ENCODE data around the gene MACIR.

Gene MACIR

GRCh38 chr5:103286622-103287021 is 28.1 kb downstream of the MACIR start:
- in situ Hi-C loops (cut with HindIII; ENCODE audit: low sequenced_read_pairs), result no loop called here

GRCh38 chr5:103289024-103289423 is 30.5 kb downstream of the MACIR start:
- in situ Hi-C loops (cut with HindIII; ENCODE audit: low sequenced_read_pairs), result no loop called here

- in situ Hi-C loops (cut with HindIII; ENCODE audit: low sequenced_read_pairs), result no loop called here
Observed at GRCh38 chr5:103290846-103291245, 32.3 kb downstream of the MACIR start.

GRCh38 chr5:103291606-103292005 is 33.0 kb downstream of the MACIR start:
- in situ Hi-C loops (cut with HindIII; ENCODE audit: low sequenced_read_pairs), result no loop called here

GRCh38 chr5:103293099-103293498 is 34.5 kb downstream of the MACIR start:
- in situ Hi-C loops (cut with HindIII; ENCODE audit: low sequenced_read_pairs), result no loop called here

GRCh38 chr5:103293719-103294118 is 35.2 kb downstream of the MACIR start:
- in situ Hi-C loops (cut with HindIII; ENCODE audit: low sequenced_read_pairs), result no loop called here

- in situ Hi-C loops (cut with HindIII; ENCODE audit: low sequenced_read_pairs), result no loop called here
Observed at GRCh38 chr5:103294906-103295305, 36.3 kb downstream of the MACIR start.

GRCh38 chr5:103295424-103295823 is 36.9 kb downstream of the MACIR start:
- in situ Hi-C loops (cut with HindIII; ENCODE audit: low sequenced_read_pairs), result no loop called here

- in situ Hi-C loops (cut with HindIII; ENCODE audit: low sequenced_read_pairs), result no loop called here
Observed at GRCh38 chr5:103295871-103296270, 37.3 kb downstream of the MACIR start.

- in situ Hi-C loops (cut with HindIII; ENCODE audit: low sequenced_read_pairs), result no loop called here
Observed at GRCh38 chr5:103298117-103298516, 39.6 kb downstream of the MACIR start.

- in situ Hi-C loops (cut with HindIII; ENCODE audit: low sequenced_read_pairs), result no loop called here
Observed at GRCh38 chr5:103298607-103299188, 40.1 kb downstream of the MACIR start.

GRCh38 chr5:103305809-103306208 is 47.2 kb downstream of the MACIR start:
- in situ Hi-C loops (cut with HindIII; ENCODE audit: low sequenced_read_pairs), result no loop called here

- in situ Hi-C loops (cut with HindIII; ENCODE audit: low sequenced_read_pairs), result no loop called here
Observed at GRCh38 chr5:103307470-103307869, 48.9 kb downstream of the MACIR start.

GRCh38 chr5:103308774-103309173 is 50.2 kb downstream of the MACIR start:
- in situ Hi-C loops (cut with HindIII; ENCODE audit: low sequenced_read_pairs), result no loop called here

GRCh38 chr5:103313056-103313455 is 54.5 kb downstream of the MACIR start:
- in situ Hi-C loops (cut with HindIII; ENCODE audit: low sequenced_read_pairs), result no loop called here

- in situ Hi-C loops (cut with HindIII; ENCODE audit: low sequenced_read_pairs), result no loop called here
Observed at GRCh38 chr5:103315455-103315854, 56.9 kb downstream of the MACIR start.

- in situ Hi-C loops (cut with HindIII; ENCODE audit: low sequenced_read_pairs), result no loop called here
Observed at GRCh38 chr5:103327451-103327850, 68.9 kb downstream of the MACIR start.

GRCh38 chr5:103327893-103328292 is 69.3 kb downstream of the MACIR start:
- in situ Hi-C loops (cut with HindIII; ENCODE audit: low sequenced_read_pairs), result no loop called here

All from endothelial cell of hepatic sinusoid (primary cell).